Chondrocyte (in vitro differentiated cells): ENCODE data around the gene LAGE3. TPM values are rescaled to one million over a fixed set of nuclear protein-coding genes. Genes with fewer than 3 reads are reported as not detected.

Source experiments
- DNase-seq: peaks from one replicate; pipeline ENCODE4 v3.0.0; 2021; ENCODE audit warnings: mixed read lengths, low spot score
- H3K27ac Mint-ChIP-seq: one replicate; pipeline ENCODE4 v1.8.0; 2021; ENCODE audit warnings: mild to moderate bottlenecking, moderate library complexity, mixed read lengths; ENCODE audit not compliant: unreplicated experiment
- H3K27me3 Mint-ChIP-seq: 2 replicates; pipeline ENCODE4 v1.8.0; 2021; ENCODE audit warnings: low read depth, mixed read lengths
- H3K36me3 Mint-ChIP-seq: 2 replicates; pipeline ENCODE4 v1.8.0; 2021; ENCODE audit warnings: low read depth, mixed read lengths
- H3K4me1 Mint-ChIP-seq: 2 replicates; pipeline ENCODE4 v1.8.0; 2021; ENCODE audit warnings: low read depth, mild to moderate bottlenecking, mixed read lengths
- H3K4me3 Mint-ChIP-seq: one replicate; pipeline ENCODE4 v1.8.0; 2021; ENCODE audit warnings: mild to moderate bottlenecking, moderate library complexity, mixed read lengths; ENCODE audit not compliant: unreplicated experiment
- H3K9me3 Mint-ChIP-seq: 2 replicates; pipeline ENCODE4 v1.8.0; 2021; ENCODE audit warnings: low read depth, mixed read lengths
- CTCF ChIP-seq: fragments of 200-600 bp; sonication (generic); IDR thresholded peaks from 2 replicates; pipeline ENCODE4 v1.5.0; 2021; ENCODE audit warnings: antibody characterized with exemption, mild to moderate bottlenecking, moderate library complexity
- total RNA-seq: library from RNA; stranded (reverse); gene quantifications from 3 replicates; pipeline ENCODE4 v1.2.1, GENCODE V29; 2021

LAGE3 gene
- total RNA-seq, 1 donor from 2014 or later, result 17.7 TPM

- H3K4me3 Mint-ChIP-seq, result no peak overlapping the region
- peaks cover 4% of the 10 kb centered on the region for H3K9me3 Mint-ChIP-seq
- no peaks in the 10 kb centered on the region for H3K27me3 Mint-ChIP-seq
Measured at GRCh38 chrX:154481195-154481594, 2.1 kb upstream of the LAGE3 start.

GRCh38 chrX:154477891-154478477 is 1.1 kb downstream of the LAGE3 start:
- H3K27me3 Mint-ChIP-seq, result no peaks in the 10 kb centered on the region
- H3K4me3 Mint-ChIP-seq, result peak overlapping the region; percentile 78
- TF ChIP-seq CTCF, result no peak
- H3K9me3 Mint-ChIP-seq, result no peaks in the 10 kb centered on the region
- peaks cover 3% of the 10 kb centered on the region for H3K36me3 Mint-ChIP-seq
- no peak for DNase-seq
- H3K27ac Mint-ChIP-seq, result peak overlapping the region; percentile 88
- peaks cover 8% of the 10 kb centered on the region for H3K4me1 Mint-ChIP-seq

More at GRCh38 chrX:154481195-154481594, 2.1 kb upstream of the LAGE3 start:
- no peak for DNase-seq
- TF ChIP-seq CTCF, result no peak
- H3K27ac Mint-ChIP-seq, result no peak overlapping the region
- H3K36me3 Mint-ChIP-seq, result peaks cover 3% of the 10 kb centered on the region
- H3K4me1 Mint-ChIP-seq, result peaks cover 12% of the 10 kb centered on the region

DNA sequence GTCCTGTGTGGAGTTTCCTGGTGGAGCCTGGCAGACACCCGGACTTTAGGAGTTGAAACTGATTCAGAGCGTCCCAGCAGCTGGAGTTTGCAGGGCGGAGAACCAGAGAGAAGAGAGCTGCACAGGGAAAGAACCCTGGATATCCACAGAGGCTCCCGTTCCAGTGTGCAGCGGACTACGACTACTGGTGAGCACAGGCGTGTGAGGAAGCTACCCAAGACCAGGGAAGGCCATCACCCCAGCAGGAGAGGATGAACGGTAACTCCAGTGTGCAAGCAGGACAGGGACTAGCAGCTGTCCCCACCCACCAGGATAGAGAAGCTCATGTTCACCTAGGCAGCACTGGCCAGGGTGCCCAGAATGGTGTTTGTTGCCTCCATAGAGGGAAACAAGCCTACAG is 2.3 kb downstream of the LAGE3 start:
- TF ChIP-seq CTCF, result no peak
- peaks cover 8% of the 10 kb centered on the region for H3K36me3 Mint-ChIP-seq
- H3K27ac Mint-ChIP-seq, result peak overlapping the region; percentile 45
- H3K4me3 Mint-ChIP-seq, result no peak overlapping the region
- peaks cover 8% of the 10 kb centered on the region for H3K4me1 Mint-ChIP-seq
- no peak for DNase-seq
- H3K27me3 Mint-ChIP-seq, result no peaks in the 10 kb centered on the region
- H3K9me3 Mint-ChIP-seq, result no peaks in the 10 kb centered on the region

- no peak overlapping the region for H3K4me3 Mint-ChIP-seq
- H3K36me3 Mint-ChIP-seq, result peaks cover 19% of the 10 kb centered on the region
- H3K9me3 Mint-ChIP-seq, result no peaks in the 10 kb centered on the region
- no peak for DNase-seq
- H3K4me1 Mint-ChIP-seq, result peaks cover 4% of the 10 kb centered on the region
- TF ChIP-seq CTCF, result no peak
- H3K27ac Mint-ChIP-seq, result peak overlapping the region; percentile 14
- no peaks in the 10 kb centered on the region for H3K27me3 Mint-ChIP-seq
Measured at GRCh38 chrX:154473683-154474082, 5.4 kb downstream of the LAGE3 start.

DNA sequence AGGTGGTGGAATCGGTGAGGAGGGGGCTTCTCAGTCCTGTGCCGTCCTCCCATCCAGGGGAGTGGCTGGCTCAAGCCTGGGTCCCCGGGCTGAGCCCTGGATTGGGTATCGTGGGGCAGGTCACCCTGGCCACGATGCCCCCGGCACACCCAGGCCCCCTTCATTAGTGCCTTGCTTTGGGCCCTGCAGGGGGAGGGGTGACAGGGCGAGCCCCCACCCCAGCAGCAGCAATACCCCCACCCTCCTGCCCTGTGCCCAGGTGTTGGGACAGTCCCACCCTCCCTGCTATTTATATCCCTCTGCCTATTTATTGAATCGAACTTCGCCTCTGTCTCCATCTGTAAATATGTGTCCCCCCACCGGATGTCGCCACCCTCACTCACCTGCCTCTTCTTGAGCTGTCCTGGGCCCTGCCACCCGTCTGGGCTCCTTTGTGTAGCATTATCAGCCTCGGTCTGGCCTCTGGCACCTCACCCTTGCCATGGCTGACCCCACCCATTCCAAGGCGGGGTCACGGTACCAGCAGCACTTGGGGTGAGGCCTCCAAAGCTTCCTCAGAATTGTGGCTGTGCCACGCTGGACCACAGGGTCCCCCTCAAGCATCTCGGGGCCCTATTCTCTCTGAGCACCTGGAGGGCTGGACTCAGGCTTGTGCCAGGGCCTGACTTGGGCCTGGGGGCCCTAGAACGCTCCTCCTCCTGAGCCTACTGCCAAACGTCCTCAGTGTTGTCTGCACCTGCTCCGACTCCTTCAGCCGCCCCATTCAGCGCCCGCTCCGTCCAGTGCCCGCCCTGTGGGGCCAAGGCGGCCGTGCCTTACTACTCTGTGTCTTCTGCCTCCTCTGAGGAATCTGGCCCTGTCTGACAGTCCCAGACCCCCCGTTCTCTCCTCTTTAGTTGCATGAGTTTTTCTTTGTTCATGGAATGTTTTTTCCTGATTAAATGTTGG is 6.1 kb downstream of the LAGE3 start:
- no peak for DNase-seq
- H3K4me1 Mint-ChIP-seq, result peaks cover 4% of the 10 kb centered on the region
- no peaks in the 10 kb centered on the region for H3K27me3 Mint-ChIP-seq
- H3K4me3 Mint-ChIP-seq, result no peak overlapping the region
- H3K9me3 Mint-ChIP-seq, result no peaks in the 10 kb centered on the region
- H3K27ac Mint-ChIP-seq, result no peak overlapping the region
- no peak for TF ChIP-seq CTCF
- H3K36me3 Mint-ChIP-seq, result peaks cover 19% of the 10 kb centered on the region
